Measurements from ENCODE around the gene SYPL1.

DNA sequence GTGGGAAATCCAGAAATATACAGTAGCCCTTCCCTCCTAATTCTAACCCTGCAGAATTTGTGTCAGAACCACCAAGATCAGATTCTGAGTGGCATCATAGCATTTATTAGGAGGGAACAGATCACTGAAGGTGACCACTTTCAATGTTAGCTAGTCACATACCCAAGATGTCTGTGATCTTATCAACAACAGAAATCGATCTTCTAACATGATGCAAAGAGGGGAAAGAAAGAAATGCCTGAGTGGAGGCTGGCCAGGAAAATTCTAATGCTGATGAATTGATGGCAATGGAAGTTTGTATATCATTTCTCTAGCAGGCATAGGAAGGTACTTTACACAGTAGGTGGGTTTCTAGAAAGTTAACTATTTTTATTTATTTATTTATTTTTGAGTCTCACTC lies 10.6 kb upstream of the SYPL1 start:
- TF ChIP-seq SIN3A (IDR thresholded peaks at IDR 0.05; ENCODE audit: borderline replicate concordance, insufficient read depth, low read length), result no peak
- no peak for TF ChIP-seq POLR2AphosphoS5 (IDR thresholded peaks at IDR 0.05; ENCODE audit: low read depth, low read length)
- TF ChIP-seq, protein P1, sequence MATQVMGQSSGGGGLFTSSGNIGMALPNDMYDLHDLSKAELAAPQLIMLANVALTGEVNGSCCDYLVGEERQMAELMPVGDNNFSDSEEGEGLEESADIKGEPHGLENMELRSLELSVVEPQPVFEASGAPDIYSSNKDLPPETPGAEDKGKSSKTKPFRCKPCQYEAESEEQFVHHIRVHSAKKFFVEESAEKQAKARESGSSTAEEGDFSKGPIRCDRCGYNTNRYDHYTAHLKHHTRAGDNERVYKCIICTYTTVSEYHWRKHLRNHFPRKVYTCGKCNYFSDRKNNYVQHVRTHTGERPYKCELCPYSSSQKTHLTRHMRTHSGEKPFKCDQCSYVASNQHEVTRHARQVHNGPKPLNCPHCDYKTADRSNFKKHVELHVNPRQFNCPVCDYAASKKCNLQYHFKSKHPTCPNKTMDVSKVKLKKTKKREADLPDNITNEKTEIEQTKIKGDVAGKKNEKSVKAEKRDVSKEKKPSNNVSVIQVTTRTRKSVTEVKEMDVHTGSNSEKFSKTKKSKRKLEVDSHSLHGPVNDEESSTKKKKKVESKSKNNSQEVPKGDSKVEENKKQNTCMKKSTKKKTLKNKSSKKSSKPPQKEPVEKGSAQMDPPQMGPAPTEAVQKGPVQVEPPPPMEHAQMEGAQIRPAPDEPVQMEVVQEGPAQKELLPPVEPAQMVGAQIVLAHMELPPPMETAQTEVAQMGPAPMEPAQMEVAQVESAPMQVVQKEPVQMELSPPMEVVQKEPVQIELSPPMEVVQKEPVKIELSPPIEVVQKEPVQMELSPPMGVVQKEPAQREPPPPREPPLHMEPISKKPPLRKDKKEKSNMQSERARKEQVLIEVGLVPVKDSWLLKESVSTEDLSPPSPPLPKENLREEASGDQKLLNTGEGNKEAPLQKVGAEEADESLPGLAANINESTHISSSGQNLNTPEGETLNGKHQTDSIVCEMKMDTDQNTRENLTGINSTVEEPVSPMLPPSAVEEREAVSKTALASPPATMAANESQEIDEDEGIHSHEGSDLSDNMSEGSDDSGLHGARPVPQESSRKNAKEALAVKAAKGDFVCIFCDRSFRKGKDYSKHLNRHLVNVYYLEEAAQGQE (IDR thresholded peaks at IDR 0.05; ENCODE audit: insufficient read depth in 1 of 2, low read depth in 2 of 2, low read length in 2 of 2), result no peak

Measured in PFSK-1 (cell line).